Caki2 (cell line): Measurements from ENCODE around the gene MAP7D1. TPM values are rescaled to one million over a fixed set of nuclear protein-coding genes. Genes with fewer than 3 reads are reported as not detected.
"Not testable (repeated sequence)": the region's sequence is repeated elsewhere in the genome, so short reads cannot be mapped to it uniquely, and the experiment has no call there.

Source experiments
- DNase-seq: peaks from one replicate; pipeline ENCODE4 v3.0.0-alpha.2; 2015; ENCODE audit warnings: low read depth
- in situ Hi-C: cut with HindIII; loops from 2 replicates; pipeline ENCODE4 v1.10.0; 2016; ENCODE audit warnings: low sequenced_read_pairs, low pct_unique_long_range_greater_than_20kb, mixed read lengths
- total RNA-seq: library from RNA; depleted of rRNA; stranded (reverse); fragments of >200 nt; shearing (Covaris generic); gene quantifications from 2 replicates; pipeline ENCODE4 v1.2.3, GENCODE V29; 2014; ENCODE audit warnings: low replicate concordance

Gene MAP7D1
- total RNA-seq, 1 experiment from 2014 or later, result 73.0 TPM

GRCh38 chr1:36177589-36178431 lies 21.9 kb downstream of the MAP7D1 start:
- in situ Hi-C loops, result no loop called here
- no peak for DNase-seq

DNA sequence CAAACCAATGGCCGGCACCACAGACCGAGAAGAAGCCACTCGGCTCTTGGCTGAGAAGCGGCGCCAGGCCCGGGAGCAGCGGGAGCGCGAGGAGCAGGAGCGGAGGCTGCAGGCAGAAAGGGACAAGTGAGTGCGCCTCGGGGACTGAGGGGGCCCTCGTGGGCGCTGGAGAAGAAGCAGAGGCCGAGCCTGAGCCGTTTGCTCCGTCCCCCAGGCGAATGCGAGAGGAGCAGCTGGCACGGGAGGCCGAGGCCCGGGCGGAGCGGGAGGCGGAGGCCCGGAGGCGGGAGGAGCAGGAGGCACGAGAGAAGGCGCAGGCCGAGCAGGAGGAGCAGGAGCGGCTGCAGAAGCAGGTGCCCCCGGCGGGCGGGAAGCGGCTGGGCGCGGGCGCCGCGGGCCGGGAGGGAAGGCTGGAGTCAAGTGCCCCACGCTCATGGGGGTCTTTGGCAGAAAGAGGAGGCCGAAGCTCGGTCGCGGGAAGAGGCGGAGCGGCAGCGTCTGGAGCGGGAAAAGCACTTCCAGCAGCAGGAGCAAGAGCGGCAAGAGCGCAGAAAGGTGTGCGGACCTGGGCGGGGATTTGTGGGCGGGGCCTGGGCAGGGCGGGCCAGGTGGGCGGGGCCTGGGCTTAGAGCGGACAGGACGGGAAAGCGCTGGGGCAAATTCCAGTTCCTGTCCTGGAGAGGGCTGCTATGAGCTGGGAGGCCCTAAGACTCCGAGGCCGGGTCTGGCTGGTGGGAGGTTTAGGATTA lies 22.7 kb downstream of the MAP7D1 start:
- DNase-seq, result no peak
- in situ Hi-C loops, result no loop called here

DNA sequence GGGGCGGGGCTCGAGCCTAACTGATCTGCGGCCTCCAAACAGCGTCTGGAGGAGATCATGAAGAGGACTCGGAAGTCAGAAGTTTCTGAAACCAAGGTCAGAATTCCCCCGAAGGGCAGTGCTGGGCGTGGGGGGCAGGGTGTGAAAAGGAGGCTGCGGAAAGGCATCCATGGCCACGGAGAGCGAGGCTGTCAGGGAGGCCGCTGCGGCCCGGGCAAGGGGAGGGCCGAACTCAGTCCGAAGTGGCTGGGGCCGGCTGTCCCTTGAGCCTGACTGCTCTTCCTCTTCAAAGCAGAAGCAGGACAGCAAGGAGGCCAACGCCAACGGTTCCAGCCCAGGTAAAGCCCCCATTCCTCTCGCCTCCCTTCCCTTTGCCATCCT lies 23.2 kb downstream of the MAP7D1 start:
- DNase-seq, result no peak
- in situ Hi-C loops, result no loop called here

DNA sequence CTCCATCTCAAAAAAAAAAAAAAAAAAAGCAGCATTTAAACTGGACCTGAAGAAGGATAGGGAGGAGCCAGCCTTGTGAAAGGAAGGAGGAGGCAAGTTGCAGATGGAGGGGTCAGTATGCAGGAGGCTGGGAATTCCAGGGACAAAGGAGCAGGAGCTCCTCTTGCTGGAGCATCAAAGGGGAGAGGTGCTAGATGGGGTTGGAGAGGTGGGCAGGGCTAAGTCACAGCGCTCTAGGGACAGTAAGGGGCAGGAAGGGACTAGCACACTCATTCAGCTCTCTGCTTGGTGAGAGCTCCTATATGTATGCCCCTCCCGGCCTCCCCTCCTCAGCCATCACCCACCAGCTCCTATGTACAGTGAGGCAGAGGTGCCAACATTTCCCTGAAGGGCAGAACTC lies 26.8 kb downstream of the MAP7D1 start:
- DNase-seq, result no peak
- in situ Hi-C loops, result no loop called here

DNA sequence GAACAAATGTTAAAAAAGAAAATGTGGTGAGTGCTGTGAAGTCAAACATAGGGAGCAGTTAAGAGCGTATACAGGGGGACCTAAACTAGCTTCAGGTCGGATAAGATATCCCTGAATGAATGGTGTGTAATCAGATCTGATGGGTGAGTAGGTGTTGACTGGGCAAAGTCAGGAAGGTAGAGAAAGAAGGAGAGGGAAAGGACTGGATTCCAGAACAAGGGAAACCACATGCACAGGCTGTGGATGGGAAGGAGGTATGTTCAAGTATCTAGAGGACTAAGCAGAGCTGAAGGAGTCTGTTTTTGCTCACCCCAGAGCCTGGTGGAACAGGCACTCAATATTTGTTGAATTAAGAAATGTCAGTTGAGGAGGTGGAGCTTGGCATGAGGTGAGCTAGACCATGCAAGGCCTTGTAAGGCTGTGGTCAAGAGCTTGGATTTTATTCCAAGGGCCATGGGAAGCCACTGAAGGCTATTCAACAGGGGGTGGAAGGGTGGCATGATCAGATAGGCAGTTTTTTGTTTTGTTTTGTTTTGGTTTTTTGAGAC lies 27.4 kb downstream of the MAP7D1 start:
- in situ Hi-C loops, result no loop called here
- DNase-seq, result no peak

- in situ Hi-C loops, result no loop called here
- DNase-seq, result peak; percentile 79
Measured at GRCh38 chr1:36187800-36188593, 32.0 kb downstream of the MAP7D1 start.

GRCh38 chr1:36196805-36197204 lies 40.8 kb downstream of the MAP7D1 start:
- in situ Hi-C loops, DNase-seq: not testable (repeated sequence)

DNA sequence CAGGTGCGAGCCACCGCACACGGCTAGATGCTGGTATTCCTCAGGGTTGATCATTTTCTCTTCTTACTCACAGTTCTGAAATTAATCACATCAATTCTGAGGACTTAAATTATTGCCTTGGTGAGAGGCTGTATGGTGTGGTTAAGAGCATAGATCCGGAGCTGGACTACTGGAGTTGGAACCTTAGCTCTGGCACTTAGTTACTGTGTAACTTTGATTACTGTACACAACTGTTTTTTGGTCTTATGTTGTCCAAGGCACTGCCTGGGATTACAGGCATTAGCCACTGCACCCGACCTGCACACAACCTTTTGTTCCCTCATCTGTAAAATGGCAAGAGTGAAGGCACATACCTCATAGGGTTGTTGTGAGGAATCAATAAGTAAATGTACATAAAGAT lies 42.7 kb downstream of the MAP7D1 start:
- in situ Hi-C loops, result no loop called here
- DNase-seq, result no peak

- DNase-seq, result no peak
- in situ Hi-C loops, result no loop called here
Measured at GRCh38 chr1:36199934-36200741, 44.2 kb downstream of the MAP7D1 start.

- no peak for DNase-seq
- in situ Hi-C loops, result no loop called here
Measured at GRCh38 chr1:36203027-36203553, 47.1 kb downstream of the MAP7D1 start.

GRCh38 chr1:36203554-36204346 lies 47.8 kb downstream of the MAP7D1 start:
- in situ Hi-C loops, result no loop called here
- no peak for DNase-seq

- no peak for DNase-seq
- in situ Hi-C loops, result no loop called here
Measured at GRCh38 chr1:36204347-36204909, 48.5 kb downstream of the MAP7D1 start.

DNA sequence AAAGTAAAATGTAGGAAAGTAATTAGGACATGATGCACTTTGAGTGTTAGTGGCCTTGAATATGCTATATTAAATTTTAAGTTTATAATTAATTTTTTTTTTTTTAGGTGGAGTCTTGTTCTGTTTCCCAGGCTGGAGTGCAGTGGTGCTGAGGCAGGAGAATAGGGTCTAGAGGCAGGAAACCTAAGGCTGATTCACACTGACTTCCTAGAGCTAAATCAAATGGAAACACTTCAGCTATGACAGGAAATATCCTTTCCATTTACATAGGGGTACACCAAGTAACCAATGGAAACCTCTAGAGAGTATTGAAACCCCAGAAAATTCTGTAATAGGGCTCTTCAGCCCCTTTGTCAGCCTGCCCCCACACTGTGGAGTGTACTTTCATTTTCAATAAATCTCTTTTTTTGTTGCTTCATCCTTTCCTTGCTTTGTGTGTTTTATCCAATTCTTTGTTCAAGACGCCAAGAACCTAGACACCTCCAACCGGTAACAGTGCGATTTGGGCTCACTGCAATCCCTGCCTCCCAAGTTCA lies 50.4 kb downstream of the MAP7D1 start:
- in situ Hi-C loops, result no loop called here
- no peak for DNase-seq

- in situ Hi-C loops, result no loop called here
- DNase-seq, result no peak
Measured at GRCh38 chr1:36207339-36207738, 51.4 kb downstream of the MAP7D1 start.

- in situ Hi-C loops, result no loop called here
Measured at GRCh38 chr1:36208978-36209703, 53.2 kb downstream of the MAP7D1 start.

GRCh38 chr1:36211307-36211706 lies 55.3 kb downstream of the MAP7D1 start:
- in situ Hi-C loops, result no loop called here
- DNase-seq, result no peak

More at GRCh38 chr1:36208978-36209703, 53.2 kb downstream of the MAP7D1 start:
- no peak for DNase-seq
